SU-DHL-6 (cell line): ENCODE measurements around the gene OR6S1.

Experiments used
- CTCF ChIP-seq: fragments of 200-600 bp; sonication (generic); IDR thresholded peaks from one replicate; pipeline ENCODE4 v1.5.1; 2017; ENCODE audit warnings: antibody characterized with exemption, mild to moderate bottlenecking, low read length, moderate library complexity; ENCODE audit not compliant: insufficient read depth, poor library complexity, severe bottlenecking
- EZH2phosphoT487 ChIP-seq: fragments of 200-600 bp; sonication (generic), shearing (Covaris generic); conservative IDR thresholded peaks from 2 replicates; pipeline ENCODE4 v1.6.1; 2018; ENCODE audit warnings: mild to moderate bottlenecking, antibody characterized with exemption, low read length, moderate library complexity, mixed read lengths

GRCh38 chr14:20682435-20683124 is 41.1 kb upstream of the OR6S1 start:
- TF ChIP-seq EZH2phosphoT487 (no peak), CTCF (no peak)
